ENCODE results near the gene HDAC11. TPM values are rescaled to one million over a fixed set of nuclear protein-coding genes. Genes with fewer than 3 reads are reported as not detected.

Gene HDAC11
- total and polyA plus RNA-seq, 2 of the 13 experiments (the other 11 are each of a cell fraction or from before 2014, with no cell fraction given), result 13.7 to 33.1 TPM

DNA sequence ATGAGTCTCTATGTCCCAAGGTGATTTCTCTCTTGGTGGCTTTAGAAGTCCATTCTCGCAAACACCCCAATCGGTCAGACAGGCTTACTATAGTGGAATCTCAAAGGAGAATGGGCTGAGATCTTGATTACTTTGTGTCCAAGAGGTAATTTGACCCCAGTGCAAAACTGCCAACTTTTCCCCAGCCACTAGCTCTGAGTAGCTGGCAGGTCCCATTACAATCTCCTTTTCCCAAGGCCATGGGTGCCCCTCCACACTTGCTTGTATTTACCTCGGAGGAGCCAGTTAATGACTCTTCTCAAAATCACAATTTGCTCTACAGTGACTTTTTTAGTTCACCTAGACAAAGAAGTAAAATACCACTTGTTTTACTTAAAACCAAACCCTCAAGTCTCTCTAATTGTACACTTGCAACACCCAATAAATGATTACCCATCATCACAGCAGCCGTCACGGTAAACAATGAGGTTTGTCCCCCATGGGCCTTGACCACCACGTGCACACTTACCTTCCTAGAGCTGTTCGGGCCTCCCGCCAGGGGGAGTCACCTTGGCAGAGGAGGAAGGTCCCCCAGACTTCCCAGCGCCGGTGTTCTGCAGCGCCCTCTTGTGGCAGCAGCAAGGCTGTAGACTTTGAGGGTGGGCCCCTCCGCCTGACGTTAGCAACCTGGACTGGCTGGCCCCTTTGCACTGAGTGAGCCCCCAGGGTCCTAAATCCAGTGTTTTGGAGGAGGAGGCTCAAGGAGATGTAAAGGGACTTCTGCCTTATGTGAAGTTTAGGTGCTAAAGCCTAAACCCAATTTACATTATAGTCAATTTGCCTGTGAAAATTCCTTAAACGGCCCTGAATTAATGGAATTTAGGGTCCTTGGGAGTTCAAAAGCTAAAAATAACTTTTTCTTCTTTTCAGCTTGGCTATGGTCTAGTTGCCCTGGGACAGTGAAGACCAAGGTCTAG, 18.7 kb upstream of the HDAC11 start (continued):
- TF ChIP-seq, protein P1, sequence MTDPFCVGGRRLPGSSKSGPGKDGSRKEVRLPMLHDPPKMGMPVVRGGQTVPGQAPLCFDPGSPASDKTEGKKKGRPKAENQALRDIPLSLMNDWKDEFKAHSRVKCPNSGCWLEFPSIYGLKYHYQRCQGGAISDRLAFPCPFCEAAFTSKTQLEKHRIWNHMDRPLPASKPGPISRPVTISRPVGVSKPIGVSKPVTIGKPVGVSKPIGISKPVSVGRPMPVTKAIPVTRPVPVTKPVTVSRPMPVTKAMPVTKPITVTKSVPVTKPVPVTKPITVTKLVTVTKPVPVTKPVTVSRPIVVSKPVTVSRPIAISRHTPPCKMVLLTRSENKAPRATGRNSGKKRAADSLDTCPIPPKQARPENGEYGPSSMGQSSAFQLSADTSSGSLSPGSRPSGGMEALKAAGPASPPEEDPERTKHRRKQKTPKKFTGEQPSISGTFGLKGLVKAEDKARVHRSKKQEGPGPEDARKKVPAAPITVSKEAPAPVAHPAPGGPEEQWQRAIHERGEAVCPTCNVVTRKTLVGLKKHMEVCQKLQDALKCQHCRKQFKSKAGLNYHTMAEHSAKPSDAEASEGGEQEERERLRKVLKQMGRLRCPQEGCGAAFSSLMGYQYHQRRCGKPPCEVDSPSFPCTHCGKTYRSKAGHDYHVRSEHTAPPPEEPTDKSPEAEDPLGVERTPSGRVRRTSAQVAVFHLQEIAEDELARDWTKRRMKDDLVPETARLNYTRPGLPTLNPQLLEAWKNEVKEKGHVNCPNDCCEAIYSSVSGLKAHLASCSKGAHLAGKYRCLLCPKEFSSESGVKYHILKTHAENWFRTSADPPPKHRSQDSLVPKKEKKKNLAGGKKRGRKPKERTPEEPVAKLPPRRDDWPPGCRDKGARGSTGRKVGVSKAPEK (CRISPR knock-in tag; IDR thresholded peaks at IDR 0.05; ENCODE audit: borderline replicate concordance), result 0 out of 2 replicates have a peak, but pooled peaks have one; percentile 30
- 0 out of 2 replicates have a peak, but pooled peaks have one; percentile 17 for TF ChIP-seq ZNF24 (IDR thresholded peaks at IDR 0.05)
- no peak for TF ChIP-seq ZNF136 (CRISPR knock-in tag; IDR thresholded peaks at IDR 0.05; ENCODE audit: low read depth)
- 0 out of 2 replicates have a peak, but pooled peaks have one; percentile 21 for TF ChIP-seq ADNP (CRISPR knock-in tag; IDR thresholded peaks at IDR 0.05)
- TF ChIP-seq GATA4 (IDR thresholded peaks at IDR 0.05; ENCODE audit: borderline replicate concordance, low read depth), result no peak
- TF ChIP-seq ATRX (CRISPR knock-in tag; IDR thresholded peaks at IDR 0.05; ENCODE audit: borderline replicate concordance), result no peak
- TF ChIP-seq, protein P2, sequence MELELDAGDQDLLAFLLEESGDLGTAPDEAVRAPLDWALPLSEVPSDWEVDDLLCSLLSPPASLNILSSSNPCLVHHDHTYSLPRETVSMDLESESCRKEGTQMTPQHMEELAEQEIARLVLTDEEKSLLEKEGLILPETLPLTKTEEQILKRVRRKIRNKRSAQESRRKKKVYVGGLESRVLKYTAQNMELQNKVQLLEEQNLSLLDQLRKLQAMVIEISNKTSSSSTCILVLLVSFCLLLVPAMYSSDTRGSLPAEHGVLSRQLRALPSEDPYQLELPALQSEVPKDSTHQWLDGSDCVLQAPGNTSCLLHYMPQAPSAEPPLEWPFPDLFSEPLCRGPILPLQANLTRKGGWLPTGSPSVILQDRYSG (CRISPR knock-in tag; IDR thresholded peaks at IDR 0.05), result no peak
- 0 out of 2 replicates have a peak, but pooled peaks have one; percentile 17 for TF ChIP-seq ZBTB20 (CRISPR knock-in tag; IDR thresholded peaks at IDR 0.05; ENCODE audit: borderline replicate concordance, low read depth)
- peak; percentile 79; the same call in 1 of the 2 replicates for TF ChIP-seq ZIK1 (CRISPR knock-in tag; IDR thresholded peaks at IDR 0.05; ENCODE audit: borderline replicate concordance, low read depth)
- no peak for TF ChIP-seq FOXP1 (IDR thresholded peaks at IDR 0.05)
- peak; percentile 43; the same call in 1 of the 2 replicates for TF ChIP-seq FOXP1 (CRISPR knock-in tag; IDR thresholded peaks at IDR 0.05)
- no peak for TF ChIP-seq ELF4 (CRISPR knock-in tag; IDR thresholded peaks at IDR 0.05; ENCODE audit: borderline replicate concordance)
- no peak for TF ChIP-seq HDAC6 (IDR thresholded peaks at IDR 0.05; ENCODE audit: low read depth, low read length)
- TF ChIP-seq ZNF619 (CRISPR knock-in tag; IDR thresholded peaks at IDR 0.05), result 0 out of 2 replicates have a peak, but pooled peaks have one; percentile 45
- no peak for TF ChIP-seq ZNF703 (CRISPR knock-in tag; IDR thresholded peaks at IDR 0.05; ENCODE audit: borderline replicate concordance)
- no peak for TF ChIP-seq SP2 (CRISPR knock-in tag; IDR thresholded peaks at IDR 0.05)
- no peak for TF ChIP-seq SOX13 (IDR thresholded peaks at IDR 0.05)
- TF ChIP-seq SOX13 (CRISPR knock-in tag; conservative IDR thresholded peaks at IDR 0.05 in 1 of 2, IDR thresholded peaks at IDR 0.05 in 1 of 2), result peak in 1 of 2 experiments; percentile 76; a peak in 2 of 4 replicates
- TF ChIP-seq LRRFIP1 (CRISPR knock-in tag; conservative IDR thresholded peaks at IDR 0.05), result no peak
- TF ChIP-seq RFXAP (CRISPR knock-in tag; IDR thresholded peaks at IDR 0.05; ENCODE audit: borderline replicate concordance), result peak; percentile 54; the same call in 1 of the 2 replicates
- TF ChIP-seq ZNF772 (CRISPR knock-in tag; IDR thresholded peaks at IDR 0.05), result peak; percentile 78
- TF ChIP-seq TEAD2 (CRISPR knock-in tag; IDR thresholded peaks at IDR 0.05), result no peak

Data from HepG2 (cell line).